GM12878 (cell line): ENCODE measurements around the gene HSPA1A. TPM values are rescaled to one million over a fixed set of nuclear protein-coding genes. Genes with fewer than 3 reads are reported as not detected.

ENCODE experiments used
- CHD1 ChIP-seq: IDR thresholded peaks from 2 replicates; pipeline ENCODE4 v1.6.1; 2012; ENCODE audit warnings: low read depth, low read length, improper control_type of control experiment
- EP300 ChIP-seq, 2 experiments: fragments of 150-350 bp in 1 of 2; IDR thresholded peaks; 2 replicates each; pipeline ENCODE4 v1.6.1; 2011 to 2012; ENCODE audit warnings: low read depth in 2 of 2, low read length in 2 of 2, borderline replicate concordance in 1 of 2, improper control_type of control experiment in 1 of 2, inconsistent platforms in 1 of 2; ENCODE audit not compliant: control insufficient read depth in 1 of 2
- GABPA ChIP-seq: IDR thresholded peaks from 2 replicates; pipeline ENCODE4 v1.6.1; 2014; ENCODE audit warnings: antibody characterized with exemption, low read depth, mild to moderate bottlenecking, inconsistent platforms
- HDAC6 ChIP-seq: fragments of 200-600 bp; sonication (generic); IDR thresholded peaks from one replicate; pipeline ENCODE4 v1.8.0; 2017; ENCODE audit warnings: antibody characterized with exemption; ENCODE audit not compliant: unreplicated experiment
- IKZF2 ChIP-seq, 2 experiments: fragments of 450-650 bp; IDR thresholded peaks; 2 replicates each; pipeline ENCODE4 v1.6.1; 2017; ENCODE audit warnings: mild to moderate bottlenecking in 2 of 2, moderate library complexity in 2 of 2
- MYB ChIP-seq: fragments of 150-350 bp; IDR thresholded peaks from 2 replicates; pipeline ENCODE4 v1.6.1; 2014; ENCODE audit warnings: mild to moderate bottlenecking, low read depth, low read length, borderline replicate concordance
- NRF1 ChIP-seq: conservative IDR thresholded peaks from 2 replicates; pipeline ENCODE4 v1.6.1; 2011; ENCODE audit warnings: mild to moderate bottlenecking, low read depth, low read length, improper control_type of control experiment
- POLR2AphosphoS2 ChIP-seq: IDR thresholded peaks from 2 replicates; pipeline ENCODE4 v1.6.1; 2011; ENCODE audit warnings: low read depth, mild to moderate bottlenecking, low read length, improper control_type of control experiment, moderate library complexity
- RAD21 ChIP-seq: IDR thresholded peaks from 2 replicates; pipeline ENCODE4 v1.6.1; 2011; ENCODE audit warnings: mild to moderate bottlenecking, low read depth, low read length, moderate library complexity; ENCODE audit not compliant: insufficient read depth
- RB1 ChIP-seq: fragments of 450-650 bp; formaldehyde crosslinking; IDR thresholded peaks from 2 replicates; pipeline ENCODE4 v1.6.1; 2017; ENCODE audit warnings: mild to moderate bottlenecking, borderline replicate concordance
- TCF7 ChIP-seq: IDR thresholded peaks from 2 replicates; pipeline ENCODE4 v1.6.1; 2014; ENCODE audit warnings: antibody characterized with exemption, borderline replicate concordance
- YY1 ChIP-seq: IDR thresholded peaks from 2 replicates; pipeline ENCODE4 v1.6.1; 2011; ENCODE audit warnings: low read depth, mild to moderate bottlenecking, low read length
- polyA plus RNA-seq, 11 experiments: library from polyadenylated mRNA; depleted of rRNA in 4 of 11; unstranded in 6 of 11; stranded (reverse) in 5 of 11; fragments of >200 nt; fragmentation: Nextera tagmentation in 4 of 11; fragmentation: Illumina TruSeq in 1 of 11; extraction: Ambion mirVana in 4 of 11; extraction: Trizol in 1 of 11; gene quantifications; 1 replicate in 1 of 11; 2 replicates in 10 of 11; pipeline versions ENCODE4 v1.2.1 to v1.2.3, GENCODE V29; 2011 to 2016; ENCODE audit warnings: inconsistent platforms in 2 of 11, missing spikeins in 2 of 11, low read depth in 1 of 11
- total RNA-seq, 4 experiments: library from RNA; depleted of rRNA in 3 of 4; stranded (reverse); fragments of >200 nt in 3 of 4; fragmentation: Illumina TruSeq in 1 of 4; extraction: Trizol in 1 of 4; gene quantifications; 2 replicates each; pipeline versions ENCODE4 v1.2.1 to v1.2.3, GENCODE V29; 2013 to 2021
- TF ChIP-seq, protein P1 (sequence below): IDR thresholded peaks from 2 replicates; pipeline ENCODE4 v1.6.1; 2011; ENCODE audit warnings: mild to moderate bottlenecking, low read depth, low read length, moderate library complexity; ENCODE audit not compliant: insufficient replicate concordance
- TF ChIP-seq, protein P2 (sequence below): fragments of 450-650 bp; IDR thresholded peaks from 2 replicates; pipeline ENCODE4 v1.6.1; 2017; ENCODE audit warnings: mild to moderate bottlenecking, moderate library complexity
- TF ChIP-seq, protein P3 (sequence below): fragments of 450-650 bp; IDR thresholded peaks from 2 replicates; pipeline ENCODE4 v1.6.1; 2018; ENCODE audit warnings: borderline replicate concordance, mild to moderate bottlenecking; ENCODE audit not compliant: partially characterized antibody
- TF ChIP-seq, protein P4 (sequence below): IDR thresholded peaks from 2 replicates; pipeline ENCODE4 v1.6.1; 2011; ENCODE audit warnings: borderline replicate concordance, low read depth, mild to moderate bottlenecking, moderate library complexity, low read length; ENCODE audit not compliant: insufficient read depth, poor library complexity, severe bottlenecking

Gene HSPA1A
- total and polyA plus RNA-seq, 10 of the 15 experiments (the other 5 are each of a cell fraction or from before 2014, with no cell fraction given), result 0.29 to 51.8 (median 17.5) TPM

DNA sequence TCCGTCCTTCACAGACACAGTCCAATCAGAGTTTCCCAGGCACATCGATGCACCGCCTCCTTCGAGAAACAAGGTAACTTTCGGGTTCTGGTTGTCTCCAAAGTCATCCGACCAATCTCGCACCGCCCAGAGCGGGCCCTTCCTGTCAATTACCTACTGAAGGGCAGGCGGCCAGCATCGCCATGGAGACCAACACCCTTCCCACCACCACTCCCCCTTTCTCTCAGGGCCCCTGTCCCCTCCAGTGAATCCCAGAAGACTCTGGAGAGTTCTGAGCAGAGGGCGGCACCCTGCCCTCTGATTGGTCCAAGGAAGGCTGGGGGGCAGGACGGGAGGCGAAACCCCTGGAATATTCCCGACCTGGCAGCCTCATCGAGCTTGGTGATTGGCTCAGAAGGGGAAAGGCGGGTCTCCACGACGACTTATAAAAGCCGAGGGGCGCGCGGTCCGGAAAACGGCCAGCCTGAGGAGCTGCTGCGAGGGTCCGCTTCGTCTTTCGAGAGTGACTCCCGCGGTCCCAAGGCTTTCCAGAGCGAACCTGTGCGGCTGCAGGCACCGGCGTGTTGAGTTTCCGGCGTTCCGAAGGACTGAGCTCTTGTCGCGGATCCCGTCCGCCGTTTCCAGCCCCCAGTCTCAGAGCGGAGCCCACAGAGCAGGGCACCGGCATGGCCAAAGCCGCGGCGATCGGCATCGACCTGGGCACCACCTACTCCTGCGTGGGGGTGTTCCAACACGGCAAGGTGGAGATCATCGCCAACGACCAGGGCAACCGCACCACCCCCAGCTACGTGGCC is 12.1 kb downstream of the HSPA1A start, which contains the start of gene HSPA1B (continued):
- TF ChIP-seq, protein P1, sequence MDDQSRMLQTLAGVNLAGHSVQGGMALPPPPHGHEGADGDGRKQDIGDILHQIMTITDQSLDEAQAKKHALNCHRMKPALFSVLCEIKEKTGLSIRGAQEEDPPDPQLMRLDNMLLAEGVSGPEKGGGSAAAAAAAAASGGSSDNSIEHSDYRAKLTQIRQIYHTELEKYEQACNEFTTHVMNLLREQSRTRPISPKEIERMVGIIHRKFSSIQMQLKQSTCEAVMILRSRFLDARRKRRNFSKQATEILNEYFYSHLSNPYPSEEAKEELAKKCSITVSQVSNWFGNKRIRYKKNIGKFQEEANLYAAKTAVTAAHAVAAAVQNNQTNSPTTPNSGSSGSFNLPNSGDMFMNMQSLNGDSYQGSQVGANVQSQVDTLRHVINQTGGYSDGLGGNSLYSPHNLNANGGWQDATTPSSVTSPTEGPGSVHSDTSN, result peak; percentile 92
- TF ChIP-seq HDAC6 (no peak), IKZF2 (IDR thresholded peaks at IDR 0.05) (peak; percentile 92), YY1 (no peak), TCF7 (no peak), RAD21 (no peak), CHD1 (no peak), NRF1 (no peak), GABPA (no peak), EP300 (IDR thresholded peaks at IDR 0.05; ENCODE audit: borderline replicate concordance in 1 of 2, control insufficient read depth in 1 of 2, low read depth in 2 of 2, low read length in 2 of 2) (peak in 1 of 2 experiments; percentile 86; a peak in 2 of 4 replicates), POLR2AphosphoS2 (peak; percentile 93), RB1 (0 out of 2 replicates have a peak, but pooled peaks have one; percentile 61), MYB (no peak)
- TF ChIP-seq, protein P2, sequence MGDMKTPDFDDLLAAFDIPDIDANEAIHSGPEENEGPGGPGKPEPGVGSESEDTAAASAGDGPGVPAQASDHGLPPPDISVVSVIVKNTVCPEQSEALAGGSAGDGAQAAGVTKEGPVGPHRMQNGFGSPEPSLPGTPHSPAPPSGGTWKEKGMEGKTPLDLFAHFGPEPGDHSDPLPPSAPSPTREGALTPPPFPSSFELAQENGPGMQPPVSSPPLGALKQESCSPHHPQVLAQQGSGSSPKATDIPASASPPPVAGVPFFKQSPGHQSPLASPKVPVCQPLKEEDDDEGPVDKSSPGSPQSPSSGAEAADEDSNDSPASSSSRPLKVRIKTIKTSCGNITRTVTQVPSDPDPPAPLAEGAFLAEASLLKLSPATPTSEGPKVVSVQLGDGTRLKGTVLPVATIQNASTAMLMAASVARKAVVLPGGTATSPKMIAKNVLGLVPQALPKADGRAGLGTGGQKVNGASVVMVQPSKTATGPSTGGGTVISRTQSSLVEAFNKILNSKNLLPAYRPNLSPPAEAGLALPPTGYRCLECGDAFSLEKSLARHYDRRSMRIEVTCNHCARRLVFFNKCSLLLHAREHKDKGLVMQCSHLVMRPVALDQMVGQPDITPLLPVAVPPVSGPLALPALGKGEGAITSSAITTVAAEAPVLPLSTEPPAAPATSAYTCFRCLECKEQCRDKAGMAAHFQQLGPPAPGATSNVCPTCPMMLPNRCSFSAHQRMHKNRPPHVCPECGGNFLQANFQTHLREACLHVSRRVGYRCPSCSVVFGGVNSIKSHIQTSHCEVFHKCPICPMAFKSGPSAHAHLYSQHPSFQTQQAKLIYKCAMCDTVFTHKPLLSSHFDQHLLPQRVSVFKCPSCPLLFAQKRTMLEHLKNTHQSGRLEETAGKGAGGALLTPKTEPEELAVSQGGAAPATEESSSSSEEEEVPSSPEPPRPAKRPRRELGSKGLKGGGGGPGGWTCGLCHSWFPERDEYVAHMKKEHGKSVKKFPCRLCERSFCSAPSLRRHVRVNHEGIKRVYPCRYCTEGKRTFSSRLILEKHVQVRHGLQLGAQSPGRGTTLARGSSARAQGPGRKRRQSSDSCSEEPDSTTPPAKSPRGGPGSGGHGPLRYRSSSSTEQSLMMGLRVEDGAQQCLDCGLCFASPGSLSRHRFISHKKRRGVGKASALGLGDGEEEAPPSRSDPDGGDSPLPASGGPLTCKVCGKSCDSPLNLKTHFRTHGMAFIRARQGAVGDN, result peak; percentile 33; the same call in 1 of the 2 replicates
- TF ChIP-seq, protein P3, sequence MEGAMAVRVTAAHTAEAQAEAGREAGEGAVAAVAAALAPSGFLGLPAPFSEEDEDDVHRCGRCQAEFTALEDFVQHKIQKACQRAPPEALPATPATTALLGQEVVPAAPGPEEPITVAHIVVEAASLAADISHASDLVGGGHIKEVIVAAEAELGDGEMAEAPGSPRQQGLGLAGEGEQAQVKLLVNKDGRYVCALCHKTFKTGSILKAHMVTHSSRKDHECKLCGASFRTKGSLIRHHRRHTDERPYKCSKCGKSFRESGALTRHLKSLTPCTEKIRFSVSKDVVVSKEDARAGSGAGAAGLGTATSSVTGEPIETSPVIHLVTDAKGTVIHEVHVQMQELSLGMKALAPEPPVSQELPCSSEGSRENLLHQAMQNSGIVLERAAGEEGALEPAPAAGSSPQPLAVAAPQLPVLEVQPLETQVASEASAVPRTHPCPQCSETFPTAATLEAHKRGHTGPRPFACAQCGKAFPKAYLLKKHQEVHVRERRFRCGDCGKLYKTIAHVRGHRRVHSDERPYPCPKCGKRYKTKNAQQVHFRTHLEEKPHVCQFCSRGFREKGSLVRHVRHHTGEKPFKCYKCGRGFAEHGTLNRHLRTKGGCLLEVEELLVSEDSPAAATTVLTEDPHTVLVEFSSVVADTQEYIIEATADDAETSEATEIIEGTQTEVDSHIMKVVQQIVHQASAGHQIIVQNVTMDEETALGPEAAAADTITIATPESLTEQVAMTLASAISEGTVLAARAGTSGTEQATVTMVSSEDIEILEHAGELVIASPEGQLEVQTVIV, result no peak
- TF ChIP-seq, protein P4, sequence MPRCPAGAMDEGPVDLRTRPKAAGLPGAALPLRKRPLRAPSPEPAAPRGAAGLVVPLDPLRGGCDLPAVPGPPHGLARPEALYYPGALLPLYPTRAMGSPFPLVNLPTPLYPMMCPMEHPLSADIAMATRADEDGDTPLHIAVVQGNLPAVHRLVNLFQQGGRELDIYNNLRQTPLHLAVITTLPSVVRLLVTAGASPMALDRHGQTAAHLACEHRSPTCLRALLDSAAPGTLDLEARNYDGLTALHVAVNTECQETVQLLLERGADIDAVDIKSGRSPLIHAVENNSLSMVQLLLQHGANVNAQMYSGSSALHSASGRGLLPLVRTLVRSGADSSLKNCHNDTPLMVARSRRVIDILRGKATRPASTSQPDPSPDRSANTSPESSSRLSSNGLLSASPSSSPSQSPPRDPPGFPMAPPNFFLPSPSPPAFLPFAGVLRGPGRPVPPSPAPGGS, result no peak
